GM12892 (cell line): ENCODE results near the gene RGMB.

Source experiments
- POLR2A ChIP-seq: IDR thresholded peaks from 2 replicates; pipeline ENCODE4 v1.6.1; 2011; ENCODE audit warnings: low read depth, low read length, control low read depth
- POLR2AphosphoS5 ChIP-seq: IDR thresholded peaks from 2 replicates; pipeline ENCODE4 v1.6.1; 2011; ENCODE audit warnings: low read depth, low read length, control low read depth

- TF ChIP-seq POLR2A (no peak), POLR2AphosphoS5 (no peak)
Measured at GRCh38 chr5:98735806-98736507, 37.5 kb upstream of the RGMB start.
